NCI-H1436 (cell line): ENCODE measurements around the gene PIN1.
"Not testable (repeated sequence)": the region's sequence is repeated elsewhere in the genome, so short reads cannot be mapped to it uniquely, and the experiment has no call there.

Source experiments
- DNase-seq: peaks from one replicate; lab custom pipeline; 2025; lab: John Stamatoyannopoulos, UW

Gene PIN1

GRCh38 chr19:9818734-9819595 lies 16.2 kb upstream of the PIN1 start, which contains the start of gene FBXL12:
Gene FBXL12, minus strand, starts transcription at chr19:9819079. Its CDS starts 266 bp downstream, at chr19:9818813.
- DNase-seq, result peak; percentile 100

GRCh38 chr19:9819596-9819909 lies 15.6 kb upstream of the PIN1 start:
- DNase-seq, result no peak

- DNase-seq, result not testable (repeated sequence)
Observed at GRCh38 chr19:9820034-9820433, 15.1 kb upstream of the PIN1 start.

GRCh38 chr19:9823816-9824215 lies 11.3 kb upstream of the PIN1 start:
- DNase-seq, result no peak

- DNase-seq, result peak; percentile 87
Observed at GRCh38 chr19:9827289-9828238, 7.6 kb upstream of the PIN1 start, which contains the start of gene UBL5. Gene UBL5, plus strand, starts transcription at chr19:9827918. Its CDS starts 420 bp downstream, at chr19:9828338.

GRCh38 chr19:9828551-9829063 lies 6.5 kb upstream of the PIN1 start:
- no peak for DNase-seq

- no peak for DNase-seq
Observed at GRCh38 chr19:9834307-9834725, 802 bp upstream of the PIN1 start.

GRCh38 chr19:9835507-9835949 lies 410 bp downstream of the PIN1 start:
- DNase-seq, result no peak

GRCh38 chr19:9836021-9836420 lies 903 bp downstream of the PIN1 start:
- DNase-seq, result no peak

- DNase-seq, result no peak
Observed at GRCh38 chr19:9838324-9838723, 3.2 kb downstream of the PIN1 start.

GRCh38 chr19:9839415-9839814 lies 4.3 kb downstream of the PIN1 start:
- no peak for DNase-seq

- DNase-seq, result no peak
Observed at GRCh38 chr19:9842834-9843625, 7.9 kb downstream of the PIN1 start.

GRCh38 chr19:9843626-9844273 lies 8.6 kb downstream of the PIN1 start:
- DNase-seq, result not testable (repeated sequence)

GRCh38 chr19:9847087-9847671 lies 12.1 kb downstream of the PIN1 start:
- DNase-seq, result no peak

GRCh38 chr19:9848060-9848459 lies 12.9 kb downstream of the PIN1 start:
- no peak for DNase-seq

GRCh38 chr19:9848762-9849161 lies 13.6 kb downstream of the PIN1 start:
- no peak for DNase-seq

GRCh38 chr19:9849791-9850190 lies 14.7 kb downstream of the PIN1 start:
- DNase-seq, result no peak

- no peak for DNase-seq
Observed at GRCh38 chr19:9850235-9850959, 15.3 kb downstream of the PIN1 start.

GRCh38 chr19:9854282-9854846 lies 19.2 kb downstream of the PIN1 start:
- DNase-seq, result no peak

GRCh38 chr19:9856609-9857008 lies 21.5 kb downstream of the PIN1 start:
- no peak for DNase-seq
